HG03354 (cell line): ENCODE results near the gene AEBP2.
A peak's percentile ranks its signal among the peaks of the same experiment; 100 is the strongest.
"Not testable (repeated sequence)": the region's sequence is repeated elsewhere in the genome, so short reads cannot be mapped to it uniquely, and the experiment has no call there.

Source experiments
- ATAC-seq: cut with Tn5 transposase; IDR thresholded peaks from one replicate; pipeline ENCODE4 v1.9.1; 2021; ENCODE audit warnings: mild to moderate bottlenecking; ENCODE audit not compliant: unreplicated experiment, poor library complexity, severe bottlenecking

AEBP2 gene

GRCh38 chr12:19415563-19415962 is 23.7 kb upstream of the AEBP2 start:
- no peak for ATAC-seq

DNA sequence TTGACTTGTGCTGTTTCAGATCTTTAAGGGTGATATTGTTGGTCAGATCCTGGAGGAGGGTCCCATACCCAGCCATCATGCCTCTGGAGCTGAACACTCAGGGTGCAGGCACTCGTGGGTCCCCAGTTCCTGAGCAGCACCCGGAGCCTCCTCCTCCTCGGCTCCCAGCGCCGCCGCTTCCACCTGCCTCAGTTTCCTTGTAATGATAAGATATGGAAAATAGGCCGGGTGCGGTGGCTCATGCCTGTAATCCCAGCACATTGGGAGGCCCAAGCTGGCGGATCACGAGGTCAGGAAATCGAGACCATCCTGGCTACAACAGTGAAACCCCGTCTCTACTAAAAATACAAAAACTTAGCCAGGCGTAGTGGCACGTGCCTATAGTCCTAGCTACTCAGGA is 20.2 kb upstream of the AEBP2 start:
- no peak for ATAC-seq

GRCh38 chr12:19421503-19422282 is 17.6 kb upstream of the AEBP2 start:
- no peak for ATAC-seq

DNA sequence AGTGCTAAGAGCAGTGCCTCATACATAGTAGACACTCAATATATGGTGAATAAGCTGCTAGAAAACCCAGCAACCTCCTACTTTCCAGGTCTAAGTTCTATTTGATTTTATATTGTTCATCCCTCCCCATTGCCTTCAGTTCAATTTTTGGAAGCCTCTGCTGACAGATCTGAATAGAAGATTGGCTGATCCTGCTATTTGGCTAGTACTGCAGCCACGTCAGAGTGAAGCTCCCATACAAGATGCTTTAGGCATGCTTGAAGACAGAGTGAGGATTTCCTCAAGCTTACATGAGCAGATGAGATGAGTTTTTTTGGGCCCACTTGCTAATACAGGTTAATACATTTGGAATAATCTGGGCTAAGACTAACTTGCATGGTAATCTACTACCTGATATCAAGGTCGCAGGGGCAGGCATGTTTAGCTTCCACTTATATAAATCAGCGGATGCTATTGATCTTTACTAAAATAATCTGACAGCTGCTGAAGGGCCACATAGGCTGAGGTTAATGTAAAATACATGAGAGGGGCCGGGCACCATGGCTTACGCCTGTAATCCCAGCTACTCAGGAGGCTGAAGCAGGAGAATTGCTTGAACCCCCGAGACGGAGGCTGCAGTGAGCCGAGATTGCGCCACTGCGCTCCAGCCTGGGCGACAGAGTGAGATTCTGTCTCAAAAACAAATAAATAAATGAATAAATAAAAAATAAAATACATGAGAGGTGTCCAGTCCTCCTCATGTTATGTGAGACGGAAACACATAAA is 15.9 kb upstream of the AEBP2 start:
- ATAC-seq = no peak

DNA sequence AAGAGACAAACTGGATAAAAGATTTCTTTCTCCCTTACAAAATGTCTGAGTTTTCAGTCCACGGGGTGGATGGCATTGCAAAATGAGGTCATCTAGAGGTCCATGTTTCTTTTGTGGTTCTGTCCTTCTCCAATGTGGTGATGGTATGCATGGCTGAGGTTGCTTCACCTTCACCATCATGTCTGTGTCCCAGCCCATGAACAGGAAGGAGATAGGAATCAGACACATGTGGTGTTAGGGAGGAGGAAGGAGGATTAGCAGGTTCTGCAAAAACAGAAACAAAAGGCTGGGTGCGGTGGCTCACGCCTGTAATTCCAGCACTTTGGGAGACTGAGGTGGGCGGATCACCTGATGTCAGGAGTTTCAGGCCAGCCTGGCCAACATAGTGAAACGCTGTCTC is 11.0 kb upstream of the AEBP2 start:
- ATAC-seq = no peak

DNA sequence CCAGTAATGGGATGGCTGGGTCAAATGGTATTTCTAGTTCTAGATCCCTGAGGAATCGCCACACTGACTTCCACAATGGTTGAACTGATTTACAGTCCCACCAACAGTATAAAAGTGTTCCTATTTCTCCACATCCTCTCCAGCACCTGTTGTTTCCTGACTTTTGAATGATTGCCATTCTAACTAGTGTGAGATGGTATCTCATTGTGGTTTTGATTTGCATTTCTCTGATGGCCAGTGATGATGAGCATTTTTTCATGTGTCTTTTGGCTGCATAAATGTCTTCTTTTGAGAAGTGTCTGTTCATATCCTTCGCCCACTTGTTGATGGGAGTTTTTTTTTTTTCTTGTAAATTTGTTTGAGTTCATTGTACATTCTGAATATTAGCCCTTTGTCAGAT is 9.8 kb upstream of the AEBP2 start:
- not testable (repeated sequence) for ATAC-seq

DNA sequence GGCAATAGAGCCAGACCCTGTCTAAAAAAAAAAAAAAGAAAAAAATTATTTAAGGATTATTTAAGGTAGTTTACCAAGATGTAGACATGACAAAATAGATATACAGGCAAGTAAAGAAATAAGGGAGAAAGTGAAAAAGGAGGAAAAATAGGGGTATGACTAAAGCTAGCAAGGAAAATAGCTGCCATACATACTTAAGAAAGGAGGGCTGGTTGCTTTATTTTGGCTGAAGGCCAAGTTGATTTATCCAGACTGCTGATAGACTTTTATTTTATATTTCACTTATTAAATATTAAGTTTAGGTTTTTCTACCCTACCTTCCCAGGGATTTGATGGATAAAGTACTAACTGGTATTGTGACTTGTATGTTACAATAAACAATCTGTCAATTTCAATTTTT is 8.3 kb upstream of the AEBP2 start:
- ATAC-seq = no peak

DNA sequence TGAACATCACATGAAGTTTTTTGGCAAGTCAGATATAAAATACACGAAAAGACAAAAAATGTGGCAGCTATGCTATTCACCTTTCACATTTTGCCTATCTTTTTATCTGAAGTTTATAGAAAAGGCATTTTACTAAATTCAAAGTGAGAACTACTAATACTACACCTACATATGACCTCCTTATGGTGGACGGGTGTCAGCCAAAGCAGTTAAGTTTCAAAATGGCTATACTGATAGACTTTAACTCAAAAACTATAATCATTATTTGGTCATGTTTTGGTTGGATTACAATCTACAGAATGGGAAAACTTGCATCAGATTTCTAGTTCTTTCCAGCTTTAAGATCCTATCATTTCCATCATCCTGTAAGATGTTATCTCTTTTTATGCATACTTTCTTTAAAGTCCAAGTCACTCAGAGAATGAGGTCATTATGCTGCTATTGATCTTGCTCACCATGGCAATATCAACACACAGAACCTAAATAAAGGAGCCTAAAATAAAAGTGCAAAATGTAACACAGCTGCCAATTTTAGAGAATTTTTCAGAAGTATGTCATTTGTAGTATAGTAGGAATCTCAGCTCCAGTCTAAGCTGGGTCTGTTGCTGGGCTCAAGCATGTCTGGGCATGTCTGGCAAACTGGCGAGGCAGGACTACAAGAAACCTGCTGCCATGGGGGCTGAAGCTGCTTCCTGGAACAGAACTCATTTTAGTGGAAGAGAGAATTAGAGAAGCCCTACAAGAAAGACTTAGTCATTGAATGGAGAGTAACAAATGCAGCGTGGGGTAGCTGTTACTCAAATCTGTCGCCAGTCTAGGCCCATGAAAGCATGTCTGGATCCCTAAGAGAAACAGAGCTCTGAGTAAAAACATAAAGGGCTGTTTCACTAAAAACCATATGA is 7.6 kb upstream of the AEBP2 start:
- ATAC-seq = peak; percentile 62

DNA sequence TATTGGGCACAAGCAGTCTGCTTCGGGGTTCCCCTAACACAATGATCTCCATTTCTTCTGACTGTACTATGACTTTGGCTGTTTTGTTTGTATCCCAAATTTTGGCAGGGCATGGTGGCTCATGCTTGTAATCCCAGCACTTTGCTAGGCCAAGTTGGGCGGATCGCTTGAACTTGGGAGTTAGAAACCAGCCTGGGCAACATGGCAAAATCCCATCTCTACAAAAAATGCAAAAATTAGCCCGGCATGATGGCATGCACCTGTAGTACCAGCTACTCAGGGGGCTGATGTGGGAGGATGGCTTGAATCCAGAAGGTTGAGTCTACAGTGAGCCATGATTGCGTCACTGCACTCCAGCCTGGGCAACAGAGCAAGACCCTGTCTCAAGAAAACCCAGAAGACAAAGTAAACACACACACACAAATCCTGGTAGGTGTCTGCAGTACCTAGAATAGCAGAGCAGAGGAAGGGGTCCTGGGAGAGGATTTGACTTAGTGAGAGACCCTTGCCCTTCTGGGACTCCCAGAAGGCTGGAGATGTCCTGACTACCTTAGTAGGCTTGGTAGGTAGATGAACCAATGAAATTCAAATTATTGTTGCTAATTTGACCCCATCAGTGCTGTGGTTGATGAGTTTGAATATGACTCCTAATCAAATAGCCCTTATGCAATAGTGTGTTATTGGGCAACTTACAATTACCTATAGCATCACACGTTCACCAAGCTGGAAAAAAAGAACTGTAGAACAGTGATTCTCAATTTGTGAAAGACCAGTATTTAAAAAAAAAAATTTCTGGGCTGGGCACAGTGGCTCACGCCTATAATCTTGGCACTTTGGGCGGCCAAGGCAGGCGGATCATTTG is 6.8 kb upstream of the AEBP2 start:
- ATAC-seq = no peak

DNA sequence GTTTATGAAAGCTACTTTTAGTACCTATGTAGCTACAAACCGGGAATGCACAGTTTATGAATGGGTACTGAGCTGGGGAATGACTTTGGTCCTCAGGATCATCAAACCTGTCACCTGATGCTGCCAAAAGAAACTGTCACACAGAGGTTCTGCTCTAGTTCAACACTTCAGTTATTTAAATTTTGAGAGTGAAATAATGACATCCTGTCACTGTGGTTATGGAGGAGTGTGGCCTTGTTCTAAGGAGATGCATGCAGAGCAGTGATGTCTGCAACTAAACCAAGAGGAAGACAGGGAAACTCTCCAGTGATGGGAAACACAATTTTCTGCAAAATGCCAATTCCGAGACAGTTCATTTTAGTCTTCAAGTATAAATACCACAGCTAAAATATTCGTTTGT is 4.8 kb upstream of the AEBP2 start:
- ATAC-seq = no peak

- ATAC-seq = no peak
Measured at GRCh38 chr12:19435831-19436497, 3.3 kb upstream of the AEBP2 start.

DNA sequence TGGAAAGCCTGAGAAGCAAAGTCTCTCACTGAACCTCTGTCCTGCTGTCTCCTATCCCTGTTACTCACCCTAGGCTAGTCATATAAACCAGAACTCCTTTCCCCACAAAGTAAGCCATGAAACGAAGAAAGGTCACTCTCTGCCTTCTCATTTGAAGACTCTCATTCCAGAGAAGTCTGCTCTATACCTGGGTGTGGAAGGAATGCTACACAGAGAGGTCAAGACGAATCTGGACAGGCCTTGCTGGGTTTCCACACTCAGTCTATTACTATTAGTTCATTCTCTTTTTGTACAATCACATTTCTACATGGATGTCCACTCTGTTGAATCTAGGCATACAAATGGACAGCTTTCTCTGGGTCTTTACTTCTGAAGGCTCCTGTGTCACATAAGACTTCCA is 2.4 kb upstream of the AEBP2 start:
- ATAC-seq = no peak

DNA sequence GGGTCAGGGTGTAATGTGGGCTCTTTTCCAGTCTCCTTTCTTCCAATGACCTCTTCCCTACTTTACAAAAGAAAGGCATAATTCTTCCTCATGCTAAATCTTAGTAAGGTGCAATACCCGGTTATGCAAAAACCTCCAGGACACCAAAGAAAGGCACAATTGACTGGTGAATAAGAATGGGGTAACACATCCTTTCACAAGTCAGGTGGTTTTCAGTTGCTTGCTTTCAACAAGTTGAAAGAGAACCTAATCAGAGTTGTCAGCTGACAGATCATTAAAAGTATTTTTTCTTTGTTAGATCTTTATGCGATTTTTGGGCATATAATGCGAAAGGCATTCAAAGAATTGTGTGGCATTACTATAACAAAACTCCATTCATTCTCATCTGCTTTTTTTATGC is 1.3 kb upstream of the AEBP2 start:
- ATAC-seq = no peak

GRCh38 chr12:19440019-19440858 is 947 bp downstream of the AEBP2 start:
- ATAC-seq = peak; percentile 43

DNA sequence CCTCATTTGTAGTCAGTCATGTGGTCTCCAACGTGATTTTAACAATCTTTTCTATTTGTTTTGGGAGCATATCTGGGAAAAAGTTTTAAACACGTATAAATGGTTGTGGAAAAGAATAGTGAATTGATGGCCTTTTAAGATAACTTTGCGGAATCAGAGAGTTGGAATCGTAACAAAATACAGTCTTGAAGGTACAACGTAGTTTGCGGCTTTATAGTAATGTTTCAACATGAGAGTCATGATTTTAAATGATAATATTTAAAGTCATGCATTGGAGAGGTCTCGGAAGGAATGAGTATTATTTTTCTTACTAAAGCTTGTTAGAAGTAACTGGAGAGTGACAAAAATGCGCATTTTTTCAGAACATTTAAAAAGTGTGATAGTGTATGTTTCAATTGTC is 1.6 kb downstream of the AEBP2 start:
- no peak for ATAC-seq

- no peak for ATAC-seq
Measured at GRCh38 chr12:19443585-19443984, 4.3 kb downstream of the AEBP2 start.

- ATAC-seq = no peak
Measured at GRCh38 chr12:19444097-19444496, 4.8 kb downstream of the AEBP2 start.

DNA sequence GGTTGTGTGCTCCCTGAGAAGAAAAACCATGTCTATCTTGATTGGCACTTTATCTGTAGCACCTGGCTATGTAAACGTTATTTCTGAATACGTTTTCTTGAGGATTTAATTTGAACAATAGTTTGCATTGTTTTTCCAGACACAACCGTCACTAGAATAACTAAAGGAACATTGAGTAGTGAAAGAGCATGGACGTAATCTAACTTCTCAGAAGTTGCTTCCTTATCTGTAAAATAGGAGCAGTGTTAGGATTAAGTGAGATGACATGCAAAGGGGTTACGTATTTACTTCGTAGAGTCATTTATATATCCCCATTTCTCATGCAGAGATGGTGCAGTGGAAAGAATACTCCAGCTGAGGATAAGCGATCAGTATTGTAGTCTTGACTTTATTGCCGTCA is 8.1 kb downstream of the AEBP2 start:
- no peak for ATAC-seq
